Hindlimb muscle (tissue), 1 donor: ENCODE measurements around the gene GATM. TPM values are rescaled to one million over a fixed set of nuclear protein-coding genes. Genes with fewer than 3 reads are reported as not detected.
A peak's percentile ranks its signal among the peaks of the same experiment; 100 is the strongest.
"Not testable (repeated sequence)": the region's sequence is repeated elsewhere in the genome, so short reads cannot be mapped to it uniquely, and the experiment has no call there.

Experiments used
- DNase-seq: peaks from one replicate; pipeline ENCODE4 v3.0.0-alpha.2; 2013
- polyA plus RNA-seq: library from polyadenylated mRNA; unstranded; fragments of 120-200 nt; gene quantifications from one replicate; pipeline ENCODE4 v1.2.1, GENCODE V29; 2013; ENCODE audit not compliant: insufficient read length

The GATM gene
- polyA plus RNA-seq, 1 donor: 304 TPM

- no peak for DNase-seq
These were observed 9.2 kb upstream of the GATM start for GRCh38 chr15:45387380-45388007.

- DNase-seq: no peak
These were observed 8.6 kb upstream of the GATM start for GRCh38 chr15:45386974-45387373.

GRCh38 chr15:45386420-45386819 is 8.1 kb upstream of the GATM start:
- no peak for DNase-seq

GRCh38 chr15:45385590-45385989 is 7.2 kb upstream of the GATM start:
- DNase-seq: no peak

- DNase-seq: no peak
These were observed 6.4 kb upstream of the GATM start for GRCh38 chr15:45384700-45385099.

- DNase-seq: no peak
These were observed 544 bp upstream of the GATM start for GRCh38 chr15:45378913-45379262.

- peak; percentile 59 for DNase-seq
These were observed 665 bp downstream of the GATM start for GRCh38 chr15:45377609-45378148.

GRCh38 chr15:45376967-45377608 is 1.3 kb downstream of the GATM start:
- no peak for DNase-seq

- no peak for DNase-seq
These were observed 1.9 kb downstream of the GATM start for GRCh38 chr15:45376300-45376928.

- no peak for DNase-seq
These were observed 2.5 kb downstream of the GATM start for GRCh38 chr15:45375836-45376235.

GRCh38 chr15:45373976-45374375 is 4.4 kb downstream of the GATM start:
- no peak for DNase-seq

- no peak for DNase-seq
These were observed 6.0 kb downstream of the GATM start for GRCh38 chr15:45372041-45372995.

GRCh38 chr15:45371546-45371945 is 6.8 kb downstream of the GATM start:
- DNase-seq: no peak

GRCh38 chr15:45370042-45370441 is 8.3 kb downstream of the GATM start:
- not testable (repeated sequence) for DNase-seq

GRCh38 chr15:45367222-45367621 is 11.1 kb downstream of the GATM start:
- DNase-seq: not testable (repeated sequence)

GRCh38 chr15:45364271-45364670 is 14.1 kb downstream of the GATM start:
- no peak for DNase-seq

GRCh38 chr15:45363801-45364200 is 14.5 kb downstream of the GATM start:
- no peak for DNase-seq

- DNase-seq: no peak
These were observed 15.0 kb downstream of the GATM start for GRCh38 chr15:45363334-45363733.

- DNase-seq: no peak
These were observed 15.9 kb downstream of the GATM start for GRCh38 chr15:45362419-45362818.

GRCh38 chr15:45361878-45362277 is 16.5 kb downstream of the GATM start:
- no peak for DNase-seq

- DNase-seq: no peak
These were observed 22.5 kb downstream of the GATM start for GRCh38 chr15:45355860-45356259.

GRCh38 chr15:45354711-45355110 is 23.6 kb downstream of the GATM start:
- no peak for DNase-seq

GRCh38 chr15:45351227-45351626 is 27.1 kb downstream of the GATM start:
- no peak for DNase-seq
